GM18907 (cell line): ENCODE measurements around the gene ID3.

Source experiments
- ATAC-seq: cut with Tn5 transposase; IDR thresholded peaks from one replicate; pipeline ENCODE4 v1.9.1; 2021; ENCODE audit warnings: mild to moderate bottlenecking, moderate library complexity; ENCODE audit not compliant: unreplicated experiment

Gene ID3

GRCh38 chr1:23567629-23567995 lies 8.3 kb upstream of the ID3 start:
- no peak for ATAC-seq

DNA sequence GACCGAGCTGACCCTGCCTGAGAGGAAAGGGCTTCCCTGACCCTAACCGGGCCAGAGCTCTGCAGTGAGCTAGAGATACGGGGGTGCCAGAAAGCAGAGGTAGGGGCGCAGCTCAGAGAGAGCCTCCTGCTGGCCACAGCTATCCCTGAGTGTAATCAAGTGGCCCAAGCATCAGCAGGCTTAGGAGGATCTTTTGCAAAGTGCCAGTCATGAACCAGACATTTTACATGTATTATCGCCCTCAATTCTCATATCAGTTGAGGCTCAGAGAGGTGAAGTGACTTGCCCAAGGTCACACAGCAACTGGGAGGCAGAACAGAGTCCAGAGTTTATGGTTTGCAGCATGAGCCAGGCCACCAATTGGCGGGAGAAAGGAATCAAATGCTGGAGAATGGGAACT lies 7.0 kb upstream of the ID3 start:
- no peak for ATAC-seq

GRCh38 chr1:23565776-23566175 lies 6.5 kb upstream of the ID3 start:
- ATAC-seq, result no peak

DNA sequence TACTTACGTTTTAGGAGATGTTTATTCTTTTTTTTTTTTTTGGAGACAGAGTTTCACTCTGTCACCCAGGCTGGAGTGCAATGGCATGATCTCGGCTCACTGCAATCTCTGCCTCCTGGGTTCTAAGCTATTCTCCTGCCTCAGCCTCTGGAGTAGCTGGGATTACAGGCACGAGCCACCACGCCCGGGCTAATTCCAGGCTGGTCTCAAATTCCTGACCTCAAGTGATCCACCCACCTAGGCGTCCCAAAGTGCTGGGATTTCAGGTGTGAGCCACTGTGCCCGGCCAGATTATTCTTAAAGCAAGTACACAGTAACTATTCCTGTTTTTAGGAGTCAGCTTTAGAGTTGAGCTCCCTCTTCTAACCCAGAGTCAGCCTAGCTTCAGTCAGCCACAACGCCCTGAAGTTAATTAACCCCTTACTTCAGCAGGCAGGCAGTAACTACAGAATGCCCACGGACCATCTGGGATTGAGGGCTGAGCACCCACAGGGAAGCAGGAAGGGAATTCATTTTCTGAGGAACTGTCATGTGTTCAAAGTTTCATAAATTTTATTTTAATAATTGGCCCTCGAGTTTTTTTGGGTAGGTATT lies 5.3 kb upstream of the ID3 start:
- ATAC-seq, result no peak

DNA sequence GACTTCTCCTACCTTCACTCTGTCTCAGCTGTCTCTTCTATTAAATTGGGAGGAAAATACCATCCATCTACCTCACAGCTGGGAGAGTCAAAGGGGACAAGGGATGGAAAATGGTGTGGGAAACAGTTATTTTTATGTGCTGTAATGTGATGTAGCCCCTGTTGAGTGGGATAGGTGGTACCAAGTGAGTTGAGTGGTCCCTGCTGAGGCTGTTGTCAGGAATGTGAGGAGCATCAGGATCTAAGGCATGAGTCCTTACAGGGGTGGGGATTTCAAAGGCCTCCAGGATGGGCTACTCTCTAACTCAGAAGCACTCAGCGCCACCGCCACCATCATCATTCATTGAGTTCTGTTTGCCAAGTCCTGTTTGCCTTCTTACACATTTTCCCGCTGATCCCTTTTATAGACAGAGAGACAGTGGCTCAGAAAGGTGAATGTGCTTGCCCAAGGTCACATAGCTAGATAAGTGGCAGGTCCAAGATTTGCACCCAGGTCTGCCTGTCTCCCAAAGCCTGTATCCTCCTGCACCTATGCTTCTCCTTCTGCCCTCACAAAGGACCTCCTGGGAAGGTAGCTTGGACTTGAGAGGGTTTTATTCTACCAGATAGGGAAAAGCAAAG lies 4.6 kb upstream of the ID3 start:
- no peak for ATAC-seq

DNA sequence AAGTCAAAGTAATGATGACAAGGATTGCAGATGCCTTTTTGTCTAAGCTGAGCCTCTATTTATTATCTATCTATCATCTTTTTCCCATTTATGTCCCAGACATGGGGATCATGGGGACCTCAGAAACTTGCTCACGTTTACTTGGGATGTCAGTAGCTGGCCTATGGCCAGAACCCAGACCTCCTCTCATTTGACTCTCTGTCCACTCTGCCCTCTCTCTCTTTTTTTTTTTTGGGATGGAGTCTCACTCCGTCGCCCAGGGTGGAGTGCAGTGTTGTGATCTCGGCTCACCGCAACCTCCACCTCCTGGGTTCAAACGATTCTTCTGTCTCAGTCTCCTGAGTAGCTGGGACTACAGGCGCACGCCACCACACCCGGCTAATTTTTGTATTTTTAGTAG lies 3.7 kb upstream of the ID3 start:
- ATAC-seq, result no peak

DNA sequence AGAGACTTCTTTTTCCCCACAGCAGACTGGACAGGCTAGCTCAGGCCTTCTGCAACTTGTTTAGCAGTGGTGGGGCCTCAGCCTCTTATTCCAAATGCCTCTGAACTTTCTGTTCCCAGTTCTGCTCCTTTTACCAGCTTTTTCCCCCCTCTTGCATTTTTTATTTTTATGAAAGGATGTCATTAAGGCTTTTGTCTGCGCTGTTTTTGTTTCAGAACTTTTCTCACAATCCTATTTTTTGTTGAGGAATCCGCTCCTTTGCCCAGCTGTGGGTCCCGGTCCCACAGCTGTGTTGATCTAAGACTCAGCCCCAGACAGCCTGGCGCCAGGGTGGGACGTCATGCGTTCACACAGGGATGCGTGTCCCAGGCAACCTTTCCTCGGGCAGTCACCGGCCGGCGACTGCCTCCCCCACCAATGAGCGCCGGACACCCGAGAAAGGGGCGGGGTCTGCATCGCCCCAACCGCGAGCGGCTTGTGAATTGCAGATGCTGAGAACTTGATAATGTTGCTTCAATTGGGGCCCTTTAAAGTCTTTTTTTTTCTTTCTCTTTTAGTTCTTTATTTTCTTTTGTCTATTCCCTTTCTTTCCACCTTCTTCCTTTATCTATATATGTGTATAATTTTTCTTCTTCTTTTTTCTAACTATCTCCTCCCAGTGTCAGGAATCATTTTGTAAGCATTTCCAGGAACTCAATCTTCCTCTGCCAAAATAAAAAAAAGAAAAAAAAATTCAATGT lies 3.0 kb upstream of the ID3 start:
- no peak for ATAC-seq

DNA sequence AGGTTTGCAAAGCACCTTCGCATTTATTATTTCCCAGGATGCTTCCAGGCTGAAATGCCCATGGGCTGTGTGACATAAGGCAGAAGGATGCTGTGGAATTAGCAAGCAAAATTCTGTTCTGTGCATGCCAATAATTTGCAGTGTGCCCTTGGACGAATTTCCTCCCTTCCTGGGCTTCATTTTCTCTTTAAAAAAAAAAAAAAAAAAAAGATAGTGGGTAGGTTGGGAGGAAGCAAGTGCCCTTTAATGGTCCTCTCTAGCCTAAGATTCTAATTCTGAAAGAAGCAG lies 2.5 kb upstream of the ID3 start:
- ATAC-seq, result no peak

DNA sequence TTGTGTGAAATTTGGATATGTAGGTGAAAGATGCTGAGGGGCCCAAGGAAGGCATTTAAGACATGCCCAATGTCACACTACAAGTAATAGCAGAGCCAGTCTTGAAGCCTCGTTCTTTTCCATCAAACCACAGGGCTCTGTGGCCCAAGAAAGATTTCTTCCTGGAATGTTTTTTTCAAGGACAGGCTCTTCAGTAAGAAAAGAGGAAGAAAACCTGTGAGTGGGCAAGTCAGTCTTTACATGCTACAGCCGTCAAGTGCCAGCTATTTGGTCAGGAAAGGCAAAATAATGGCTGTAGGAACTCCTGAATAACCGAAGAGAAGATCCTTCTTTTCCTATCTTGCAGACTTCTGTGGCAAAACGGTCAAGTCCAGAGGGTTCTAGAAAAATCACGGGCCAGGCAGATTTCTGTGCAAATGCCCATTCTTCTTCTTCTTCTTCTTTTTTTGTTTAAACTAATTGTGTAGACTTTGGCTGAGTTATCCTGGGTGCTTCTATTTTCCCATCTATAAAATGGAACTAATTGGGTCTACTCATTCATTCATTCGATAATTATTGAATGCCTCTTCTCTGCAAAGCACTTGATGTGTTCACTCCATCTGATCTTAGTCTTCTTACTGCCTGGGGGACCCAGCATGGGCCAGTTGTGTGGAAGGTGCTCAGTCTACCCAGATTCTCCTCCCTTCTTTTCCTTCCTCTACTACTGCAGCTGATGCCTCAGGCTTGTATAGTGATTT lies 1.9 kb upstream of the ID3 start:
- ATAC-seq, result no peak

- no peak for ATAC-seq
These were observed 862 bp upstream of the ID3 start for GRCh38 chr1:23559985-23560741.

DNA sequence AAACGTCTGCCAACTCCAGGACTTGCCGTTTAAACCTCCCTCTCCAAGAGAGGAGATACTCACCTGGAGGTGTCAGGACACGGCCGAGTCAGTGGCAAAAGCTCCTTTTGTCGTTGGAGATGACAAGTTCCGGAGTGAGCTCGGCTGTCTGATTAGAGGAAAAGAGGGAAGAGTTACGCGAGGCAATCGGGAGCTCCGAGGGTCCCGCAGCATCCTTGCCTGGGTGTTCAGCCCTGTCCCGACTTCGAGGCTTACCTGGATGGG lies 497 bp downstream of the ID3 start:
- ATAC-seq, result no peak

DNA sequence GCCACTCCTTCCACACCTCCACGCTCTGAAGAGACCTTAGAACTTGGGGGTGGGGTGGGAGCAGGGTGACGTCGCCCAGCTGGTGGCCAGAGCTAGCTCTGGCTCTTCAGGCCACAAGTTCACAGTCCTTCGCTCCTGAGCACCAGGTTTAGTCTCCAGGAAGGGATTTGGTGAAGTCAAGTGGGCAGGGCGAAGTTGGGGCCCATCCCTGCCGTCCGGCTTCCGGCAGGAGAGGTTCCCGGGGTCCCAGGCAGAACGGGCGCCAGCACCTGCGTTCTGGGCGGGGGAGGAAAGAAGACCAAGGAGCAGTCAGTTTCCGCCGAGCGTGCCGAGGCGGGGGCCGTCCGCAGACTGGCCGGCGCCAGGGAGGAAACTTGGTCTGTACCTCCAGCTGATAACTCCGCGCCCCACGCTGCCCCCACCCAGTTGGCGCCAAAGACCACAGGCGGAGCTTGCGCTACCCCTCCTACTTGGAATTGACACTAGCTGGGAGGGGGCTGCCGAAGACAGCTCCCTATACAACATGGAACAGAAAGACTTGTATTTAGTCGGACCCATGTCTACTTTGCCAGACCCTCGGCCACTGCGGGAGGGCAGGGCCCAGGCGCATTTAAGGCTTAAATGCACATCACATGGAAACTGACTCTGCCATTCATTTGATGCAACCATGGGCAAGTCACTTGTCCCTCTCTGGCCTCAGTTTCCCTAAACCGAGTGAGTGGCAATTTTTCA lies 995 bp downstream of the ID3 start:
- no peak for ATAC-seq

GRCh38 chr1:23557471-23558124 lies 1.7 kb downstream of the ID3 start:
- no peak for ATAC-seq

DNA sequence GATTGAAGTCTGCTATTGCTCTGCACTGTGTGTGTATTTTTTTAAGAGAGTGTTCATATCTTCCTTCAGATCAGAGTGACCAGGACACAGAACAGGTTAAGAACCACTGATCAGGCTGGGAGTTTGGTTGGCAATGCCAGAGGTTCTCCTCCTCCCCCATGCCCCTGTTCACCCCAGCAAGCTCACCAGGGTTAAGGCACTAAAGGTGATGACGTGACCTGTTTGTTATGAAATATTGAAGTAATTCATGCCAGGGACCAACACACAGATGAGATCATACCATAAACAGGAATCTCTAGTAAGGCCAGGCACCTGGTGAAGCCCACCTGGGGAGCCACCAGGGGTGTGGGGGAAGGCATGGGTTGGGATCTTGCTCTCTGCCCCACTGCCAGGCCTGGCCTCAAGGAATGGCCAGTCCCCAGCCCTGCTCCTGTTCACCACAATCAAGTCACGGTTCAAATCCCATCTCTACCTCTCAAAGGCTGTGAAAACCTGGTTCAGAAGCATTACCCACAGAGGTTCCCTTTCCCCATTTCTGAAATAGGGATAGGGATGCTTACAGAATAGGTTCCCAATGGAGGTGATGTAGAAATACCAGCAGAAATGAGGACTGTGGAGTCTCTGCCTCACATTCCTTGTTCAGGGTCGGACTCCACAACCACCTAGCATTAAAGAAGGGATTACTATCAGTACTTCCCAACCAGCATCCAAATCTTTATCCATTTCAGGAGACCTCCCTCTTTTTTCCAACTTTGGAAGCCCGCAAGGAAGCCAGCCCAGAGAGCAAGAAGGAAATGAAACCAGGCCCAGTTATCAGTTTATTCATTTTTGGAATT lies 2.4 kb downstream of the ID3 start:
- no peak for ATAC-seq

DNA sequence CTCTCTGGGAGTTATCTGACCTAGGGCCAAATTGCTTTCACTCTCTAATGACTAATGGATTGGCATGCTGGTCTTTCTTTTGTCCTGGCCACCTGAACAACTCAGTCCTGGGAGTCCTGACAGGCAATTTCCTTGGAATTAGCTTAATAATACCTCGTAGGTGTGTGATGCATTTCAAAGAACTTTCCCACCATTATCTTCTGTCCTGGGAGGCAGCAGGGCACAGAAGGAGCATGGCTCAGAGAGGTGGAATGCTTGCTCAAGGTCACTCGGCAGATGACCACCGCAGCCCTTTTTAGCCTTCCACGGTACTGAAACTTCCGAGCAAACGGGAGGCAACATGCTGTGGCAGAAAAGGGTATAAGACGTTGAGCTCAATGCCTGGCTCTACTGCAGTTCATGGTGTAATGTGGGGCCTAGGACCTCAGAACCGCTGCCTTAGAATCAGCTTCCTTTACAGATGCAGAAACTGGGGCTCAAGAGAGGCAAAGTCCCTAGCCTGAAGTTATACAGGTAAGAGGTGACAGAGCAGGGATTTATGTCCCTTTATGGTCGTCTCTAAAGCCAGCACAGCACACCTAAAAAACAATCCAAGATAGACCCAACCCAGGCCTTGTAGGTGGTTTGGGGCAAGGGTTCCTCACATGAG lies 3.2 kb downstream of the ID3 start:
- no peak for ATAC-seq

DNA sequence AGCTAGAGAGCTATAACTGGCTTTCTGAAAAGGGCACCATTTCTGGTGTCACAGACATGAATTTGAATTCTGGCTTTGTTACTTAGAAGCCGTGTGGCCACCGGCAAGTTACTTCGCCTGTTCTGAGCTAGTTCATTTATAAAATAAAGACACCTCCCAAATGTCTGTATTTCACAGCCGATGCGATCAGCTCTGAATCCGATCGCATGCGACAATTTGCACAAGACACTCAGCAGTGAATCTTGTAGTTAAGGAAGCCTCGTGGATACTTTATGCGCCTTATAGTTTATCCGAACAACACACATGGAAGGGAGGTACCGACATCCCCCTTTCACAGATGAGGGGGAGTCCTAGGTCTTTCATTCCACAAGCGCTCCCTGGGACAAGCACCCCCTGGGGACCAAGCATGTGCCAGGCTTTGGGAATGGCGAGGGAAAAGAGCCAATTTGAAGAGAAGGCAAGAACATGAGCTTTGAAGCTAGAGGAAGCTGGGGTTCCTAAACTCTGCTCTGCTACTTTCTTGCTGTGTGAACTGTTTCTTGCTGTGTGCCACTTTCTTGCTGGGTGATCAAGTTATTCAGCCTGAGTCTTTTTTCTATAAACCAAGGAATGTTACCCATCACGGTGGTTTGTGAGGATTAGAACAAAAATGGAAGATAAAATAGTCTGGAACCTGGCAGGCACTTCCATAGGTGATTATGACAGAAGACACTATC lies 3.9 kb downstream of the ID3 start:
- no peak for ATAC-seq

GRCh38 chr1:23554481-23555269 lies 4.6 kb downstream of the ID3 start:
- ATAC-seq, result peak; percentile 55

- no peak for ATAC-seq
These were observed 5.2 kb downstream of the ID3 start for GRCh38 chr1:23554127-23554480.
